GM12878 (cell line): ENCODE results near the gene MOCOS. TPM values are rescaled to one million over a fixed set of nuclear protein-coding genes. Genes with fewer than 3 reads are reported as not detected.

Source experiments
- ATAC-seq: fragments of 200-7000 bp; cut with Tn5 transposase; 3 replicates; pipeline ENCODE4 v1.9.1; 2020; ENCODE audit warnings: mild to moderate bottlenecking, moderate library complexity
- BruUV-seq: library from RNA; stranded (reverse); fragments of 400-500 nt; replicated peaks from 2 replicates; lab custom pipeline; 2021; lab: Mats Ljungman, UMichigan
- CTCF ChIA-PET: fragments of 300-600 bp; sonication (Branson Sonifier 250); formaldehyde crosslinking; extraction: SDS; loops from one replicate; lab custom pipeline; 2021; ENCODE audit warnings: inconsistent platforms; lab: Yijun Ruan, JAX
- POLR2A ChIA-PET: fragments of 350-600 bp; formaldehyde crosslinking; extraction: SDS; loops from one replicate; lab custom pipeline; 2021; ENCODE audit warnings: inconsistent platforms; lab: Charles Lee
- RAD21 ChIA-PET: fragments of 300-600 bp; sonication (Branson Sonifier 250); formaldehyde crosslinking; loops from one replicate; lab custom pipeline; 2023; ENCODE audit warnings: antibody characterized with exemption; ENCODE audit not compliant: unreplicated experiment; lab: Charles Lee
- SMC1A ChIA-PET: fragments of 300-600 bp; sonication (Branson Sonifier 250); formaldehyde crosslinking; loops from one replicate; lab custom pipeline; 2023; ENCODE audit not compliant: unreplicated experiment, uncharacterized antibody; lab: Charles Lee
- DNase-seq: peaks from one replicate; pipeline ENCODE4 v3.0.0-alpha.2; 2011; ENCODE audit warnings: low read depth, low spot score
- FAIRE-seq: peaks from 3 replicates; lab custom pipeline; 2011; peaks lifted over from hg19 to GRCh38; lab: Jason Lieb, UNC
- H2AFZ ChIP-seq: 2 replicates; pipeline ENCODE4 v1.6.0; 2011; ENCODE audit warnings: low read depth, low read length, control low read depth; ENCODE audit not compliant: control insufficient read depth
- H3K27ac ChIP-seq: 2 replicates; pipeline ENCODE4 v1.5.1; 2011; ENCODE audit warnings: control low read depth; ENCODE audit not compliant: control insufficient read depth, insufficient read depth
- H3K27me3 ChIP-seq, 2 experiments: replicated peaks in 1 of 2; 2 replicates each; pipeline versions ENCODE4 v1.6.0 to v1.6.1; 2011; ENCODE audit warnings: low read length in 1 of 2; ENCODE audit not compliant: control insufficient read depth in 2 of 2, insufficient read depth in 2 of 2
- H3K36me3 ChIP-seq, 2 experiments: 2 replicates each; pipeline ENCODE4 v1.5.1; 2011; ENCODE audit warnings: low read length in 1 of 2; ENCODE audit not compliant: control insufficient read depth in 2 of 2, insufficient read depth in 2 of 2
- H3K4me1 ChIP-seq: 2 replicates; pipeline ENCODE4 v1.6.1; 2011; ENCODE audit warnings: mild to moderate bottlenecking, low read length, moderate library complexity, mixed read lengths; ENCODE audit not compliant: control insufficient read depth, insufficient read depth
- H3K4me2 ChIP-seq: 2 replicates; pipeline ENCODE4 v1.6.0; 2011; ENCODE audit warnings: control low read depth; ENCODE audit not compliant: control insufficient read depth, insufficient read depth
- H3K4me3 ChIP-seq: fragments of 200-600 bp; sonication (generic); 2 replicates; pipeline ENCODE4 v1.5.1; 2016
- H3K79me2 ChIP-seq: 2 replicates; pipeline ENCODE4 v1.6.0; 2011; ENCODE audit warnings: low read length; ENCODE audit not compliant: control insufficient read depth, insufficient read depth
- H3K9ac ChIP-seq: 2 replicates; pipeline ENCODE4 v1.8.0; 2011; ENCODE audit warnings: low read length, control low read depth, mixed read lengths; ENCODE audit not compliant: control insufficient read depth, insufficient read depth
- H3K9me3 ChIP-seq: replicated peaks from 3 replicates; pipeline ENCODE4 v1.5.1; 2011; ENCODE audit warnings: mild to moderate bottlenecking, low read length; ENCODE audit not compliant: control insufficient read depth, insufficient read depth
- H4K20me1 ChIP-seq: 2 replicates; pipeline ENCODE4 v1.6.0; 2011; ENCODE audit not compliant: control insufficient read depth, insufficient read depth
- POU2F2 ChIP-seq: IDR thresholded peaks from 3 replicates; pipeline ENCODE4 v1.6.1; 2011; ENCODE audit warnings: low read depth, mild to moderate bottlenecking, low read length, borderline replicate concordance
- SP1 ChIP-seq: IDR thresholded peaks from one replicate; pipeline ENCODE4 v1.6.1; 2011; ENCODE audit warnings: low read depth, low read length
- TARDBP ChIP-seq: IDR thresholded peaks from 2 replicates; pipeline ENCODE4 v1.6.1; 2016; ENCODE audit warnings: borderline replicate concordance
- in situ Hi-C: fragments of 300-500 bp; cut with MboI; formaldehyde crosslinking; loops from 9 replicates; pipeline ENCODE4 v1.14.3; 2018; ENCODE audit warnings: mixed read lengths
- intact Hi-C: fragments of 100-400 bp; cut with micrococcal nuclease; formaldehyde crosslinking; loops from one replicate; pipeline ENCODE4 v1.14.2; 2022; ENCODE audit not compliant: unreplicated experiment
- polyA plus RNA-seq, 11 experiments: library from polyadenylated mRNA; depleted of rRNA in 4 of 11; unstranded in 6 of 11; stranded (reverse) in 5 of 11; fragments of >200 nt; fragmentation: Nextera tagmentation in 4 of 11; fragmentation: Illumina TruSeq in 1 of 11; extraction: Ambion mirVana in 4 of 11; extraction: Trizol in 1 of 11; gene quantifications; 1 replicate in 1 of 11; 2 replicates in 10 of 11; pipeline versions ENCODE4 v1.2.1 to v1.2.3, GENCODE V29; 2011 to 2016; ENCODE audit warnings: inconsistent platforms in 2 of 11, missing spikeins in 2 of 11, low read depth in 1 of 11
- total RNA-seq, 4 experiments: library from RNA; depleted of rRNA in 3 of 4; stranded (reverse); fragments of >200 nt in 3 of 4; fragmentation: Illumina TruSeq in 1 of 4; extraction: Trizol in 1 of 4; gene quantifications; 2 replicates each; pipeline versions ENCODE4 v1.2.1 to v1.2.3, GENCODE V29; 2013 to 2021
- TF ChIP-seq, protein P1 (sequence below): fragments of 450-650 bp; IDR thresholded peaks from 2 replicates; pipeline ENCODE4 v1.6.1; 2017; ENCODE audit warnings: borderline replicate concordance

MOCOS gene
- total and polyA plus RNA-seq, 10 of the 15 experiments (the other 5 are each of a cell fraction or from before 2014, with no cell fraction given) = 0.16 to 0.56 (median 0.33) TPM

GRCh38 chr18:36247036-36247435, 59.7 kb downstream of the MOCOS start (continued):
- TF ChIP-seq, protein P1, sequence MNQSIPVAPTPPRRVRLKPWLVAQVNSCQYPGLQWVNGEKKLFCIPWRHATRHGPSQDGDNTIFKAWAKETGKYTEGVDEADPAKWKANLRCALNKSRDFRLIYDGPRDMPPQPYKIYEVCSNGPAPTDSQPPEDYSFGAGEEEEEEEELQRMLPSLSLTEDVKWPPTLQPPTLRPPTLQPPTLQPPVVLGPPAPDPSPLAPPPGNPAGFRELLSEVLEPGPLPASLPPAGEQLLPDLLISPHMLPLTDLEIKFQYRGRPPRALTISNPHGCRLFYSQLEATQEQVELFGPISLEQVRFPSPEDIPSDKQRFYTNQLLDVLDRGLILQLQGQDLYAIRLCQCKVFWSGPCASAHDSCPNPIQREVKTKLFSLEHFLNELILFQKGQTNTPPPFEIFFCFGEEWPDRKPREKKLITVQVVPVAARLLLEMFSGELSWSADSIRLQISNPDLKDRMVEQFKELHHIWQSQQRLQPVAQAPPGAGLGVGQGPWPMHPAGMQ = no peak
- no peak for TF ChIP-seq SP1

GRCh38 chr18:36249392-36249791, 62.1 kb downstream of the MOCOS start:
- Histone ChIP-seq H3K4me2 (no peak overlapping the region), H4K20me1 (no peaks in the 10 kb centered on the region), H3K4me1 (no peaks in the 10 kb centered on the region), H3K27me3 (no peaks in the 10 kb centered on the region), H3K79me2 (no peaks in the 10 kb centered on the region), H3K27ac (no peak overlapping the region), H3K36me3 (no peaks in the 10 kb centered on the region), H3K4me3 (no peak overlapping the region), H3K9me3 (no peaks in the 10 kb centered on the region; the same call in 2 of the 3 replicates), H3K9ac (no peak overlapping the region)
- ChIA-PET SMC1A (no interaction called here), RAD21 (interaction anchor here (1.2 kb wide), 1 partner anchor 149 kb away, joined by 3 read pairs; no protein-coding TSS in a partner anchor), POLR2A (interaction anchor here (0.6 kb wide), 1 partner anchor 112 kb away, joined by 5 read pairs; no protein-coding TSS in a partner anchor)
- no TSS peak for BruUV-seq
- FAIRE-seq (no peak), DNase-seq (no peak)
- intact Hi-C loops = no loop called here
- in situ Hi-C loops = no loop called here
- TF ChIP-seq POU2F2 (peak; percentile 54; the same call in 1 of the 3 replicates), TARDBP (no peak)
- TF ChIP-seq, all 136 proteins: peak for 1
- CTCF ChIA-PET = no interaction called here
- no peak overlapping the region for H2AFZ ChIP-seq
- ATAC-seq = no peak
